ENCODE data around the gene PPP1R14B. TPM values are rescaled to one million over a fixed set of nuclear protein-coding genes. Genes with fewer than 3 reads are reported as not detected.

The PPP1R14B gene
- total and polyA plus RNA-seq, 12 donors = 52.4 to 331 (median 92.5) TPM

DNA sequence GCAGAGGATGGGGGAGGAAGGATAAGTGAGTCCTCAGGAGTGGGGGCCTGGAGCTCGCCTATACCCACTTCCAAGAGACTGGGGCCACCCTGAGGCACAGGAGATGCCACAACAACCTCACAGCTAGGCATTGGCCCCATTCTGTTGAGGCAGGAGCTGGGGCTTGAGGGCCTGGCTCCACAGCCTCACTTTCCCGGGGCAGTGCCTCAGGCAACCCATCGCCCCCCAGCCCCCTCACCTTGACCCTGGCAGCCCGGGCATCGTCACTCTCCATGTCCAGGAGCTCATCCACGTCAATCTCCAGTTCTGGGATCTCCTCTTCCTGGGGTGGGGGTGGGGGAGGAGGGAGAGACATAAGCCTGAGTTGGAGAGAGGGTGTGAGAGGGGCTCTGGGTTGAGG is 1.8 kb downstream of the PPP1R14B start:
- TF ChIP-seq, protein P1, sequence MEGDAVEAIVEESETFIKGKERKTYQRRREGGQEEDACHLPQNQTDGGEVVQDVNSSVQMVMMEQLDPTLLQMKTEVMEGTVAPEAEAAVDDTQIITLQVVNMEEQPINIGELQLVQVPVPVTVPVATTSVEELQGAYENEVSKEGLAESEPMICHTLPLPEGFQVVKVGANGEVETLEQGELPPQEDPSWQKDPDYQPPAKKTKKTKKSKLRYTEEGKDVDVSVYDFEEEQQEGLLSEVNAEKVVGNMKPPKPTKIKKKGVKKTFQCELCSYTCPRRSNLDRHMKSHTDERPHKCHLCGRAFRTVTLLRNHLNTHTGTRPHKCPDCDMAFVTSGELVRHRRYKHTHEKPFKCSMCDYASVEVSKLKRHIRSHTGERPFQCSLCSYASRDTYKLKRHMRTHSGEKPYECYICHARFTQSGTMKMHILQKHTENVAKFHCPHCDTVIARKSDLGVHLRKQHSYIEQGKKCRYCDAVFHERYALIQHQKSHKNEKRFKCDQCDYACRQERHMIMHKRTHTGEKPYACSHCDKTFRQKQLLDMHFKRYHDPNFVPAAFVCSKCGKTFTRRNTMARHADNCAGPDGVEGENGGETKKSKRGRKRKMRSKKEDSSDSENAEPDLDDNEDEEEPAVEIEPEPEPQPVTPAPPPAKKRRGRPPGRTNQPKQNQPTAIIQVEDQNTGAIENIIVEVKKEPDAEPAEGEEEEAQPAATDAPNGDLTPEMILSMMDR (IDR thresholded peaks at IDR 0.05) = no peak
- Histone ChIP-seq H3K36me3 (peaks cover 0 to 20% (median 0%) of the 10 kb centered on the region in 9 donors), H3K4me3 (peak overlapping the region in 7 of 10 donors; percentile 64 to 89 (median 70)), H3K27ac (peak overlapping the region in 9 of 10 donors; percentile 80 to 96 (median 84)), H3K27me3 (no peaks in the 10 kb centered on the region), H3K4me1 (peaks cover 19 to 53% (median 42%) of the 10 kb centered on the region in 9 donors), H3K9me3 (no peaks in the 10 kb centered on the region)
- DNase-seq (no peak), ATAC-seq (no peak)
- intact Hi-C loops (cut with DNase I) = loop anchor here in 1 of 10 donors (5.0 kb wide), 1 partner anchor 57 kb away; the partner anchor contains the start of gene CATSPERZ
- 37 to 51% methylated on average over 6 of the region's 6 CpGs for WGBS, 2 donors

DNA sequence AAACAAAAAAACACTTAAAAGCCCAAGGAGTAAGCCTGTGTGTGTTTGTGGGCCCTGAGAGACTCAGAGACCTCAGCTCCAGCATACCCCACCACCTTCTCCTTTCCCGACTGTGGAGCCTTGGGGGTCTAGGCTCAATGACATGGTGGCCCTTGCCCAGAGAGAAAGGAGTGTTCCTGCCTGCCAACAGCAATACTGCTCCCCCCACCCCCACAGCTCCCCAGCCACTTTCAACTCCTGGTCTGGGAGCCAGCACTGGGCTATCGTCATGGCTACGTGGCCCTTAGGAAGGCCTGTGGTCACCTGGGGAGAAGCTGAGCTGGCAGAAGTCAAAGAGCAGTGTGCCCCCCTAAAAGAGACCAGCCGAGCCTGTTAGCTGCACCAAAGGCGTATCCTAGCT is 2.6 kb downstream of the PPP1R14B start:
- Histone ChIP-seq H3K36me3 (peaks cover 0 to 24% (median 3%) of the 10 kb centered on the region in 9 donors), H3K27ac (peak overlapping the region in 3 of 10 donors; percentile 12 to 98 (median 13)), H3K27me3 (no peaks in the 10 kb centered on the region), H3K9me3 (no peaks in the 10 kb centered on the region), H3K4me1 (peaks cover 19 to 58% (median 46%) of the 10 kb centered on the region in 9 donors), H3K4me3 (no peak overlapping the region)
- TF ChIP-seq, protein P1 (IDR thresholded peaks at IDR 0.05) = no peak
- intact Hi-C loops (cut with DNase I) = no loop called here
- no peak for DNase-seq
- no peak for ATAC-seq
- 61 to 63% methylated on average over 5 of the region's 5 CpGs for WGBS, 2 donors

DNA sequence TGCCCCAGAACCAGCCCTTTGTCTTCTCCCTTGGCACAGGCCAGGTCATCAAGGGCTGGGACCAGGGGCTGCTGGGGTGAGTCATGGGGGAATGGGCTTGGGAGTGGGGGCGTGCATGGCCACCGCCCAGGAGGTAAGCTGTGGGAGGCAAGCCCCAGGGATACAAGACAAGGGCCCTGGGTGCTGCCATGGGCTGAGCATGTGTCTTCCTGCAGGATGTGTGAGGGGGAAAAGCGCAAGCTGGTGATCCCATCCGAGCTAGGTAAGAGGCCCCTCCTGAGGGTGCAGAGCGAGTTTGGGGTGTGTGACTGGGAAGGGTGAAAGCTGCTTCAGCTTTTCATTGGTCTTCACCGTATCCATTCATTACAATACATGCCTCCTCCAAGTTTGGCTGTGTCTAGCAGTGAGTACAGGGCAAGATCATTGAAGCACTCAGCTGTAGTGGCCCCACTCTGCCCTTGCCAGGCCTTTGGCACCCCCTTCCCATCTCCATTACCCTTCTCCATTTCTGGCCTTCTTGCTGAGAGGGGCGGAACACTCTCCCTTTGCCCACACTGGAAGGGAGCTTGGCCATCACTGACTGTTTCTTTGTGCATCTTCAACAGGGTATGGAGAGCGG is 3.4 kb downstream of the PPP1R14B start:
- Histone ChIP-seq H3K27ac (peak overlapping the region in 5 of 10 donors; percentile 10 to 98 (median 69)), H3K4me1 (peaks cover 19 to 65% (median 46%) of the 10 kb centered on the region in 9 donors), H3K4me3 (peak overlapping the region in 2 of 10 donors; percentile 92 to 94), H3K9me3 (no peaks in the 10 kb centered on the region), H3K27me3 (no peaks in the 10 kb centered on the region), H3K36me3 (peaks cover 0 to 32% (median 11%) of the 10 kb centered on the region in 9 donors)
- 85% methylated on average over 8 of the region's 8 CpGs for WGBS, 2 donors
- DNase-seq (no peak), ATAC-seq (no peak)
- intact Hi-C loops (cut with DNase I) = no loop called here
- TF ChIP-seq, protein P1 (IDR thresholded peaks at IDR 0.05) = no peak

DNA sequence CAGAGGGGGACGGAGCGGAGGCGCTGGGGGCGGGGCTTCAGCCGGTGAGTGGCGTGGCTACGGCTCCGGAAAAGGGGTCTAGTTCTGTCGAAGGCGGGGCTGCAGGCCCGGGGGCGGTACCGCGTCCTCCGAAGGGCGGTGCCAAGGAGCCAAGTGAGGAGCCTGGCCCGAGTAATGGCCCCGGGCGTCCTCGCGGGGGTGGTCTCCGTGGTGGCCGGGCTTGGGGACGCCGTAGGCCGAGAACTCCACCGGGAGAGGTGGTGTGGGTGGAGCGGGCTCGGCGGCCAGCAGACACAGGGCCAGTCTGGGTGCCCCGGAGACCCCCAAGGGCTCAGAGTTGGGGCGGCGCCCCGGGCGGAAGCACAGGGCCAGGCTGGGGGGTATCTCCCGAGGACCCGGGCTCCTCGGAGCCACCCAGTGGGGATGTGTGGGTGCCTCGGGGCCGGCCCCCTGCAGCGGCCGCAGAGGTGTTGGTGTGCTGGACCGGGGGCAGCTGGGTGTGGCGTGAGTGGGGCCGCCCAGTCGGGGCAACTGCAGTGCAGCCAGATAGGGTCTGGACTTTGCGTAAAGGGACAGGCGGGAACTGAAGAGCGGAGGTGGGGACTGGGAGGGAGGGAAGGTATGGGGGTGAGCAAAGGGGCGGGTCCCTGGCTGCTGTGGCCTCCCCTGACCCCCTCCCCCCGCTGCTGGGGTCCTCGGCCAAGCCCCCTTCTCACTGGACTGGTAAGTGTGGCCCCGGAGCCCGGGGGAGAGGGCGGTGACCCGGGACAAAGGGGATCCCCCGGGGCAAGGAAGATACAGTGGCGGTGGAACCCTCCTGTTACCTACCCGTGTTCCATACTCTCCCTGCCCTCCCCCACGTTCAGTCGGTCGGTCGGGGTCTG is 5.0 kb downstream of the PPP1R14B start:
- peak; percentile 59 to 66 for DNase-seq
- WGBS, 2 donors = 0 to 1% methylated on average over 63 of the region's 63 CpGs
- intact Hi-C loops (cut with DNase I) = loop anchor here in 3 of 10 donors (1.0 to 2.0 kb wide), 2 partner anchors 29 kb away; no protein-coding TSS in a partner anchor
- Histone ChIP-seq H3K4me3 (peak overlapping the region; percentile 73 to 99 (median 88)), H3K36me3 (peaks cover 0 to 46% (median 14%) of the 10 kb centered on the region in 9 donors), H3K4me1 (peaks cover 15 to 66% (median 39%) of the 10 kb centered on the region in 9 donors), H3K27me3 (no peaks in the 10 kb centered on the region), H3K9me3 (no peaks in the 10 kb centered on the region), H3K27ac (peak overlapping the region; percentile 90 to 100 (median 98))
- TF ChIP-seq, protein P1 (IDR thresholded peaks at IDR 0.05) = peak in 3 of 9 donors; percentile 7 to 20 (median 17)
- peak; percentile 3 to 41 (median 6) for ATAC-seq
